Keratinocyte (primary cell): ENCODE results near the gene GDNF. TPM values are rescaled to one million over a fixed set of nuclear protein-coding genes. Genes with fewer than 3 reads are reported as not detected.

ENCODE experiments used
- DNase-seq: peaks from one replicate; pipeline ENCODE4 v3.0.0-alpha.2; 2011; ENCODE audit warnings: low read depth, missing footprints, low spot score
- FAIRE-seq: peaks from 2 replicates; lab custom pipeline; 2011; peaks lifted over from hg19 to GRCh38; lab: Jason Lieb, UNC
- H2AFZ ChIP-seq: 2 replicates; pipeline ENCODE4 v1.6.0; 2012; ENCODE audit warnings: low read length, control low read depth, inconsistent platforms; ENCODE audit not compliant: control insufficient read depth
- H3K27ac ChIP-seq: 2 replicates; pipeline ENCODE4 v1.5.1; 2011; ENCODE audit warnings: low read length; ENCODE audit not compliant: control insufficient read depth, insufficient read depth
- H3K27me3 ChIP-seq: 3 replicates; pipeline ENCODE4 v1.6.0; 2011; ENCODE audit warnings: low read length; ENCODE audit not compliant: control insufficient read depth, insufficient read depth; ENCODE audit errors: extremely low read depth
- H3K36me3 ChIP-seq, 2 experiments: 2 replicates in 1 of 2; 3 replicates in 1 of 2; pipeline ENCODE4 v1.5.1; 2011; ENCODE audit warnings: low read length in 2 of 2, mild to moderate bottlenecking in 1 of 2; ENCODE audit not compliant: control insufficient read depth in 2 of 2, insufficient read depth in 2 of 2; ENCODE audit errors: extremely low read depth in 1 of 2
- H3K4me1 ChIP-seq: 3 replicates; pipeline ENCODE4 v1.5.1; 2011; ENCODE audit warnings: low read length; ENCODE audit not compliant: control insufficient read depth, insufficient read depth; ENCODE audit errors: extremely low read depth
- H3K4me2 ChIP-seq: 3 replicates; pipeline ENCODE4 v1.6.0; 2011; ENCODE audit warnings: low read depth, low read length; ENCODE audit not compliant: control insufficient read depth, insufficient read depth; ENCODE audit errors: extremely low read depth
- H3K4me3 ChIP-seq, 3 experiments: fragments of 200-600 bp in 1 of 3; sonication (generic) in 1 of 3; 2 replicates in 2 of 3; 3 replicates in 1 of 3; pipeline ENCODE4 v1.5.1; 2011 to 2016; ENCODE audit warnings: low read length in 3 of 3, mild to moderate bottlenecking in 3 of 3, control low read depth in 2 of 3, inconsistent platforms in 1 of 3, low read depth in 1 of 3, mixed read lengths in 1 of 3, mixed run types in 1 of 3, moderate library complexity in 1 of 3; ENCODE audit not compliant: control insufficient read depth in 2 of 3, insufficient read depth in 2 of 3; ENCODE audit errors: extremely low read depth in 1 of 3
- H3K79me2 ChIP-seq: 2 replicates; pipeline ENCODE4 v1.6.0; 2012; ENCODE audit warnings: low read length; ENCODE audit not compliant: control insufficient read depth, insufficient read depth
- H3K9ac ChIP-seq: 3 replicates; pipeline ENCODE4 v1.6.0; 2011; ENCODE audit warnings: low read length; ENCODE audit not compliant: control insufficient read depth, insufficient read depth; ENCODE audit errors: extremely low read depth
- H3K9me1 ChIP-seq: 3 replicates; pipeline ENCODE4 v1.6.0; 2011; ENCODE audit warnings: low read length; ENCODE audit not compliant: control insufficient read depth, insufficient read depth; ENCODE audit errors: extremely low read depth
- H3K9me3 ChIP-seq: 2 replicates; pipeline ENCODE4 v1.5.1; 2012; ENCODE audit warnings: low read depth, low read length; ENCODE audit not compliant: control insufficient read depth
- H4K20me1 ChIP-seq: 3 replicates; pipeline ENCODE4 v1.6.0; 2011; ENCODE audit warnings: low read length; ENCODE audit not compliant: control insufficient read depth, insufficient read depth; ENCODE audit errors: extremely low read depth
- CTCF ChIP-seq, 3 experiments: IDR thresholded peaks in 1 of 3; conservative IDR thresholded peaks in 1 of 3; optimal IDR thresholded peaks in 1 of 3; 2 replicates in 2 of 3; 3 replicates in 1 of 3; pipeline versions ENCODE3 to v1.5.1; 2011; ENCODE audit warnings: low read length in 3 of 3, mild to moderate bottlenecking in 3 of 3, moderate library complexity in 2 of 3, control low read depth in 1 of 3, inconsistent platforms in 1 of 3; ENCODE audit not compliant: insufficient read depth in 2 of 3; ENCODE audit errors: extremely low read depth in 1 of 3
- EZH2 ChIP-seq: IDR thresholded peaks from one replicate; pipeline ENCODE4 v1.6.1; 2012; ENCODE audit warnings: inconsistent platforms, mild to moderate bottlenecking, low read length, moderate library complexity
- dilution Hi-C: fragments of 300-500 bp; cut with MboI; formaldehyde crosslinking; loops from one replicate; pipeline ENCODE4 v1.7.0; 2020; ENCODE audit warnings: low sequenced_read_pairs; ENCODE audit not compliant: extremely low pct_ligation_motif_present
- polyA plus RNA-seq, 5 experiments: library from polyadenylated mRNA; depleted of rRNA in 3 of 5; stranded (reverse) in 3 of 5; stranded (forward) in 1 of 5; unstranded in 1 of 5; fragments of >200 nt; gene quantifications; 1 replicate in 1 of 5; 2 replicates in 3 of 5; 3 replicates in 1 of 5; pipeline versions ENCODE4 v1.2.1 to v1.2.3, GENCODE V29; 2011 to 2012; ENCODE audit warnings: missing spikeins in 2 of 5, low read depth in 1 of 5, low replicate concordance in 1 of 5

Gene GDNF
- polyA plus RNA-seq, 1 donor (not counting 4 experiments of a cell fraction or from before 2014, with no cell fraction given) = 2.4 TPM

DNA sequence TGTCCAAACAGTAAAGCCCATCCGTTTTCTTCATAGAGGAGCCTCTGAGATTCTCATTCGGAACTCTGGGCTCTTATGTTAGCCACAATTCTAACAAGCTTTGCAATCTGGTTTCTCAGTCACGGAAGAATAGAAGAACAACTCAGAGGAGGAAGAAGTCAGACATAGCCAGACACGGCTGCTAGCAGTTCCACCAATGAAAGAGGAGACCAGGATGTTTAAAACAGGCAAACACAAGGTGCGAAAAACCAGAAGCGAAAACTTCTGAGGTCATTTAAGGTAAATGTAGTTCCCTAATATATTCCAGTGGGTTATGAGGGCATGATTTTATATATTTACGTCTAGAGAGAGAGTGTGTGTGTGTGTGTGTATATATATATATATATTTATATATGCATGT lies 34.1 kb upstream of the GDNF start:
- H3K9ac ChIP-seq = no peak overlapping the region
- no peak overlapping the region for H3K27ac ChIP-seq
- no peak overlapping the region for H2AFZ ChIP-seq
- H3K9me3 ChIP-seq = no peaks in the 10 kb centered on the region
- no peaks in the 10 kb centered on the region for H4K20me1 ChIP-seq
- H3K4me2 ChIP-seq = no peak overlapping the region
- FAIRE-seq = no peak
- peaks cover 12% of the 10 kb centered on the region for H3K4me1 ChIP-seq
- no peaks in the 10 kb centered on the region for H3K79me2 ChIP-seq
- H3K27me3 ChIP-seq = no peaks in the 10 kb centered on the region
- TF ChIP-seq CTCF (optimal IDR thresholded peaks at IDR 0.05 in 1 of 3, IDR thresholded peaks at IDR 0.05 in 1 of 3, conservative IDR thresholded peaks at IDR 0.05 in 1 of 3; ENCODE audit: extremely low read depth in 1 of 3, insufficient read depth in 2 of 3, low read length in 3 of 3) = no peak
- no peak for TF ChIP-seq EZH2
- DNase-seq = no peak
- H3K9me1 ChIP-seq = no peaks in the 10 kb centered on the region
- dilution Hi-C loops = no loop called here
- H3K4me3 ChIP-seq = no peak overlapping the region
- no peaks in the 10 kb centered on the region for H3K36me3 ChIP-seq

GRCh38 chr5:37871023-37871815 lies 31.4 kb upstream of the GDNF start:
- dilution Hi-C loops = no loop called here
- Histone ChIP-seq H4K20me1 (no peaks in the 10 kb centered on the region), H3K4me2 (no peak overlapping the region), H2AFZ (no peak overlapping the region), H3K9ac (no peak overlapping the region), H3K9me3 (no peaks in the 10 kb centered on the region), H3K36me3 (no peaks in the 10 kb centered on the region), H3K9me1 (no peaks in the 10 kb centered on the region), H3K79me2 (no peaks in the 10 kb centered on the region), H3K27me3 (no peaks in the 10 kb centered on the region), H3K4me3 (no peak overlapping the region), H3K27ac (no peak overlapping the region), H3K4me1 (peaks cover 12% of the 10 kb centered on the region)
- DNase-seq = no peak
- TF ChIP-seq EZH2 (no peak), CTCF (optimal IDR thresholded peaks at IDR 0.05 in 1 of 3, IDR thresholded peaks at IDR 0.05 in 1 of 3, conservative IDR thresholded peaks at IDR 0.05 in 1 of 3; ENCODE audit: extremely low read depth in 1 of 3, insufficient read depth in 2 of 3, low read length in 3 of 3) (no peak)
- FAIRE-seq = no peak
